GM12878 (cell line): Measurements from ENCODE around the gene DYNC1LI1. TPM values are rescaled to one million over a fixed set of nuclear protein-coding genes. Genes with fewer than 3 reads are reported as not detected.

Experiments
- ATAC-seq: fragments of 200-7000 bp; cut with Tn5 transposase; 3 replicates; pipeline ENCODE4 v1.9.1; 2020; ENCODE audit warnings: mild to moderate bottlenecking, moderate library complexity
- BruUV-seq: library from RNA; stranded (reverse); fragments of 400-500 nt; replicated peaks from 2 replicates; lab custom pipeline; 2021; lab: Mats Ljungman, UMichigan
- CTCF ChIA-PET: fragments of 300-600 bp; sonication (Branson Sonifier 250); formaldehyde crosslinking; extraction: SDS; loops from one replicate; lab custom pipeline; 2021; ENCODE audit warnings: inconsistent platforms; lab: Yijun Ruan, JAX
- POLR2A ChIA-PET: fragments of 350-600 bp; formaldehyde crosslinking; extraction: SDS; loops from one replicate; lab custom pipeline; 2021; ENCODE audit warnings: inconsistent platforms; lab: Charles Lee
- RAD21 ChIA-PET: fragments of 300-600 bp; sonication (Branson Sonifier 250); formaldehyde crosslinking; loops from one replicate; lab custom pipeline; 2023; ENCODE audit warnings: antibody characterized with exemption; ENCODE audit not compliant: unreplicated experiment; lab: Charles Lee
- SMC1A ChIA-PET: fragments of 300-600 bp; sonication (Branson Sonifier 250); formaldehyde crosslinking; loops from one replicate; lab custom pipeline; 2023; ENCODE audit not compliant: unreplicated experiment, uncharacterized antibody; lab: Charles Lee
- DNase-seq: peaks from one replicate; pipeline ENCODE4 v3.0.0-alpha.2; 2011; ENCODE audit warnings: low read depth, low spot score
- FAIRE-seq: peaks from 3 replicates; lab custom pipeline; 2011; peaks lifted over from hg19 to GRCh38; lab: Jason Lieb, UNC
- H2AFZ ChIP-seq: 2 replicates; pipeline ENCODE4 v1.6.0; 2011; ENCODE audit warnings: low read depth, low read length, control low read depth; ENCODE audit not compliant: control insufficient read depth
- H3K27ac ChIP-seq: 2 replicates; pipeline ENCODE4 v1.5.1; 2011; ENCODE audit warnings: control low read depth; ENCODE audit not compliant: control insufficient read depth, insufficient read depth
- H3K27me3 ChIP-seq, 2 experiments: replicated peaks in 1 of 2; 2 replicates each; pipeline versions ENCODE4 v1.6.0 to v1.6.1; 2011; ENCODE audit warnings: low read length in 1 of 2; ENCODE audit not compliant: control insufficient read depth in 2 of 2, insufficient read depth in 2 of 2
- H3K36me3 ChIP-seq, 2 experiments: 2 replicates each; pipeline ENCODE4 v1.5.1; 2011; ENCODE audit warnings: low read length in 1 of 2; ENCODE audit not compliant: control insufficient read depth in 2 of 2, insufficient read depth in 2 of 2
- H3K4me1 ChIP-seq: 2 replicates; pipeline ENCODE4 v1.6.1; 2011; ENCODE audit warnings: mild to moderate bottlenecking, low read length, moderate library complexity, mixed read lengths; ENCODE audit not compliant: control insufficient read depth, insufficient read depth
- H3K4me2 ChIP-seq: 2 replicates; pipeline ENCODE4 v1.6.0; 2011; ENCODE audit warnings: control low read depth; ENCODE audit not compliant: control insufficient read depth, insufficient read depth
- H3K4me3 ChIP-seq: fragments of 200-600 bp; sonication (generic); 2 replicates; pipeline ENCODE4 v1.5.1; 2016
- H3K79me2 ChIP-seq: 2 replicates; pipeline ENCODE4 v1.6.0; 2011; ENCODE audit warnings: low read length; ENCODE audit not compliant: control insufficient read depth, insufficient read depth
- H3K9ac ChIP-seq: 2 replicates; pipeline ENCODE4 v1.8.0; 2011; ENCODE audit warnings: low read length, control low read depth, mixed read lengths; ENCODE audit not compliant: control insufficient read depth, insufficient read depth
- H3K9me3 ChIP-seq: replicated peaks from 3 replicates; pipeline ENCODE4 v1.5.1; 2011; ENCODE audit warnings: mild to moderate bottlenecking, low read length; ENCODE audit not compliant: control insufficient read depth, insufficient read depth
- H4K20me1 ChIP-seq: 2 replicates; pipeline ENCODE4 v1.6.0; 2011; ENCODE audit not compliant: control insufficient read depth, insufficient read depth
- CBFB ChIP-seq: IDR thresholded peaks from 2 replicates; pipeline ENCODE4 v1.6.1; 2016; ENCODE audit warnings: antibody characterized with exemption, low read depth
- CHD4 ChIP-seq: fragments of 200-600 bp; sonication (generic); IDR thresholded peaks from 2 replicates; pipeline ENCODE4 v1.6.1; 2016; ENCODE audit warnings: mild to moderate bottlenecking
- CREB1 ChIP-seq: IDR thresholded peaks from 2 replicates; pipeline ENCODE4 v1.6.1; 2012; ENCODE audit warnings: low read depth, mild to moderate bottlenecking, inconsistent platforms
- EP300 ChIP-seq, 2 experiments: fragments of 150-350 bp in 1 of 2; IDR thresholded peaks; 2 replicates each; pipeline ENCODE4 v1.6.1; 2011 to 2012; ENCODE audit warnings: low read depth in 2 of 2, low read length in 2 of 2, borderline replicate concordance in 1 of 2, improper control_type of control experiment in 1 of 2, inconsistent platforms in 1 of 2; ENCODE audit not compliant: control insufficient read depth in 1 of 2
- FOXM1 ChIP-seq: IDR thresholded peaks from 2 replicates; pipeline ENCODE4 v1.6.1; 2012; ENCODE audit warnings: low read depth, mild to moderate bottlenecking, inconsistent platforms, low read length, moderate library complexity
- HSF1 ChIP-seq: fragments of 150-350 bp; IDR thresholded peaks from 2 replicates; pipeline ENCODE4 v1.6.1; 2014; ENCODE audit warnings: mild to moderate bottlenecking, low read depth, low read length
- IRF4 ChIP-seq: IDR thresholded peaks from 2 replicates; pipeline ENCODE4 v1.6.1; 2011; ENCODE audit warnings: low read depth, low read length
- MTA3 ChIP-seq: IDR thresholded peaks from 2 replicates; pipeline ENCODE4 v1.6.1; 2012; ENCODE audit warnings: low read length, inconsistent platforms, borderline replicate concordance
- NBN ChIP-seq: fragments of 450-650 bp; IDR thresholded peaks from 2 replicates; pipeline ENCODE4 v1.6.1; 2016
- NFXL1 ChIP-seq: fragments of 450-650 bp; IDR thresholded peaks from 2 replicates; pipeline ENCODE4 v1.6.1; 2017; ENCODE audit warnings: antibody characterized with exemption, mild to moderate bottlenecking, borderline replicate concordance
- NR2C1 ChIP-seq: fragments of 450-650 bp; IDR thresholded peaks from 2 replicates; pipeline ENCODE4 v1.6.1; 2017; ENCODE audit warnings: antibody characterized with exemption, mild to moderate bottlenecking, moderate library complexity
- PAX8 ChIP-seq: fragments of 450-650 bp; IDR thresholded peaks from 2 replicates; pipeline ENCODE4 v1.6.1; 2017; ENCODE audit warnings: mild to moderate bottlenecking, moderate library complexity
- RUNX3 ChIP-seq: IDR thresholded peaks from 2 replicates; pipeline ENCODE4 v1.6.1; 2012; ENCODE audit warnings: low read length, inconsistent platforms
- SUZ12 ChIP-seq: fragments of 200-600 bp; sonication (generic); IDR thresholded peaks from one replicate; pipeline ENCODE4 v1.6.1; 2018; ENCODE audit warnings: antibody characterized with exemption, mild to moderate bottlenecking; ENCODE audit not compliant: unreplicated experiment
- ZNF687 ChIP-seq: fragments of 450-650 bp; IDR thresholded peaks from 2 replicates; pipeline ENCODE4 v1.6.1; 2017; ENCODE audit warnings: mild to moderate bottlenecking, moderate library complexity
- WGBS: methylation state at CpG from one replicate; pipeline ENCODE4 v1.1.6; 2016; ENCODE audit warnings: low lambda C conversion rate; ENCODE audit not compliant: insufficient replicate concordance, insufficient coverage; ENCODE audit errors: missing lambda C conversion rate; 5-methylcytosine and 5-hydroxymethylcytosine counted together
- in situ Hi-C: fragments of 300-500 bp; cut with MboI; formaldehyde crosslinking; loops from 9 replicates; pipeline ENCODE4 v1.14.3; 2018; ENCODE audit warnings: mixed read lengths
- intact Hi-C: fragments of 100-400 bp; cut with micrococcal nuclease; formaldehyde crosslinking; loops from one replicate; pipeline ENCODE4 v1.14.2; 2022; ENCODE audit not compliant: unreplicated experiment
- polyA plus RNA-seq, 11 experiments: library from polyadenylated mRNA; depleted of rRNA in 4 of 11; unstranded in 6 of 11; stranded (reverse) in 5 of 11; fragments of >200 nt; fragmentation: Nextera tagmentation in 4 of 11; fragmentation: Illumina TruSeq in 1 of 11; extraction: Ambion mirVana in 4 of 11; extraction: Trizol in 1 of 11; gene quantifications; 1 replicate in 1 of 11; 2 replicates in 10 of 11; pipeline versions ENCODE4 v1.2.1 to v1.2.3, GENCODE V29; 2011 to 2016; ENCODE audit warnings: inconsistent platforms in 2 of 11, missing spikeins in 2 of 11, low read depth in 1 of 11
- total RNA-seq, 4 experiments: library from RNA; depleted of rRNA in 3 of 4; stranded (reverse); fragments of >200 nt in 3 of 4; fragmentation: Illumina TruSeq in 1 of 4; extraction: Trizol in 1 of 4; gene quantifications; 2 replicates each; pipeline versions ENCODE4 v1.2.1 to v1.2.3, GENCODE V29; 2013 to 2021

The DYNC1LI1 gene
- total and polyA plus RNA-seq, 10 of the 15 experiments (the other 5 are each of a cell fraction or from before 2014, with no cell fraction given): 11.5 to 51.7 (median 32.0) TPM

- no peak for TF ChIP-seq ZNF687
- TF ChIP-seq FOXM1: no peak
- no peak for TF ChIP-seq NR2C1
- no peak for TF ChIP-seq CREB1
- no peak for TF ChIP-seq NBN
- no peak for TF ChIP-seq CHD4
- TF ChIP-seq NFXL1: no peak
These were observed 32.4 kb upstream of the DYNC1LI1 start (continued) for GRCh38 chr3:32603064-32603463.

- Histone ChIP-seq H3K27me3 (peaks cover 0 to 2% of the 10 kb centered on the region in 2 experiments; a peak in 2 of 4 replicates), H3K9ac (no peak overlapping the region), H3K4me1 (no peaks in the 10 kb centered on the region), H3K36me3 (no peaks in the 10 kb centered on the region), H3K4me3 (no peak overlapping the region), H3K27ac (no peak overlapping the region), H4K20me1 (no peaks in the 10 kb centered on the region), H3K9me3 (no peaks in the 10 kb centered on the region), H3K4me2 (no peak overlapping the region), H3K79me2 (no peaks in the 10 kb centered on the region), H2AFZ (no peak overlapping the region)
- ChIA-PET CTCF (no interaction called here), SMC1A (interaction anchor here (0.6 kb wide), 1 partner anchor 430 kb away, joined by 3 read pairs; no protein-coding TSS in a partner anchor), POLR2A (no interaction called here), RAD21 (no interaction called here)
- FAIRE-seq (no peak), DNase-seq (no peak), ATAC-seq (no peak)
- in situ Hi-C loops: no loop called here
- 56% methylated on average over 7 of the region's 7 CpGs for WGBS
- BruUV-seq: no TSS peak
- intact Hi-C loops: no loop called here
- TF ChIP-seq ZNF687: no peak
- no peak for TF ChIP-seq MTA3
- no peak for TF ChIP-seq CBFB
- TF ChIP-seq IRF4: no peak
- TF ChIP-seq RUNX3: no peak
- TF ChIP-seq EP300 (IDR thresholded peaks at IDR 0.05; ENCODE audit: borderline replicate concordance in 1 of 2, control insufficient read depth in 1 of 2, low read depth in 2 of 2, low read length in 2 of 2): no peak
- TF ChIP-seq PAX8: no peak
- TF ChIP-seq SUZ12: no peak
- no peak for TF ChIP-seq HSF1
These were observed 31.5 kb upstream of the DYNC1LI1 start for GRCh38 chr3:32602206-32602605.
